HG03159 (cell line): ENCODE data around the gene KLRC1.
"Not testable (repeated sequence)": the region's sequence is repeated elsewhere in the genome, so short reads cannot be mapped to it uniquely, and the experiment has no call there.

ENCODE experiments used
- ATAC-seq: cut with Tn5 transposase; IDR thresholded peaks from one replicate; pipeline ENCODE4 v1.9.1; 2021; ENCODE audit warnings: mild to moderate bottlenecking, moderate library complexity; ENCODE audit not compliant: unreplicated experiment

Gene KLRC1

GRCh38 chr12:10424260-10424899 lies 28.8 kb downstream of the KLRC1 start:
- not testable (repeated sequence) for ATAC-seq

- not testable (repeated sequence) for ATAC-seq
Observed at GRCh38 chr12:10422159-10422558, 31.0 kb downstream of the KLRC1 start.

GRCh38 chr12:10420334-10420733 lies 32.8 kb downstream of the KLRC1 start, which contains the start of gene KLRC3:
TSS of gene KLRC3 (minus strand) at chr12:10420595. CDS start at chr12:10420550, 45 bp downstream.
- ATAC-seq = not testable (repeated sequence)

- no peak for ATAC-seq
Observed at GRCh38 chr12:10409392-10409791, 43.8 kb downstream of the KLRC1 start, which contains the start of gene KLRC4. TSS of gene KLRC4 (minus strand) at chr12:10409757. CDS start at chr12:10409575, 182 bp downstream.

GRCh38 chr12:10408842-10409241 lies 44.3 kb downstream of the KLRC1 start:
- no peak for ATAC-seq

- ATAC-seq = no peak
Observed at GRCh38 chr12:10406725-10407124, 46.5 kb downstream of the KLRC1 start.

GRCh38 chr12:10405294-10405693 lies 47.9 kb downstream of the KLRC1 start:
- ATAC-seq = no peak

GRCh38 chr12:10404798-10405197 lies 48.4 kb downstream of the KLRC1 start:
- no peak for ATAC-seq

- no peak for ATAC-seq
Observed at GRCh38 chr12:10400829-10401228, 52.3 kb downstream of the KLRC1 start.

- ATAC-seq = no peak
Observed at GRCh38 chr12:10398168-10398567, 55.0 kb downstream of the KLRC1 start.

GRCh38 chr12:10397296-10397695 lies 55.9 kb downstream of the KLRC1 start:
- no peak for ATAC-seq

GRCh38 chr12:10396176-10396575 lies 57.0 kb downstream of the KLRC1 start:
- not testable (repeated sequence) for ATAC-seq
